Osteocyte (in vitro differentiated cells): ENCODE measurements around the gene ATP2B1. TPM values are rescaled to one million over a fixed set of nuclear protein-coding genes. Genes with fewer than 3 reads are reported as not detected.

Source experiments
- DNase-seq: peaks from one replicate; pipeline ENCODE4 v3.0.0; 2021; ENCODE audit warnings: mixed read lengths; ENCODE audit not compliant: unreplicated experiment; ENCODE audit errors: extremely low spot score
- H3K27ac Mint-ChIP-seq: one replicate; pipeline ENCODE4 v1.8.0; 2021; ENCODE audit warnings: mild to moderate bottlenecking, mixed read lengths; ENCODE audit not compliant: unreplicated experiment
- H3K27me3 Mint-ChIP-seq: one replicate; pipeline ENCODE4 v1.8.0; 2021; ENCODE audit warnings: mixed read lengths; ENCODE audit not compliant: unreplicated experiment
- H3K36me3 Mint-ChIP-seq: one replicate; pipeline ENCODE4 v1.8.0; 2021; ENCODE audit warnings: mixed read lengths; ENCODE audit not compliant: unreplicated experiment
- H3K4me1 Mint-ChIP-seq: one replicate; pipeline ENCODE4 v1.8.0; 2021; ENCODE audit warnings: mixed read lengths; ENCODE audit not compliant: unreplicated experiment
- H3K4me3 Mint-ChIP-seq: one replicate; pipeline ENCODE4 v1.8.0; 2021; ENCODE audit warnings: mild to moderate bottlenecking, moderate library complexity, mixed read lengths; ENCODE audit not compliant: unreplicated experiment
- H3K9me3 Mint-ChIP-seq: one replicate; pipeline ENCODE4 v1.8.0; 2021; ENCODE audit warnings: mixed read lengths; ENCODE audit not compliant: unreplicated experiment
- total RNA-seq: library from RNA; stranded (reverse); gene quantifications from 2 replicates; pipeline ENCODE4 v1.2.1, GENCODE V29; 2021
- TF ChIP-seq, protein P1 (sequence below): fragments of 200-600 bp; sonication (generic); IDR thresholded peaks from 2 replicates; pipeline ENCODE4 v1.5.0; 2021; ENCODE audit warnings: antibody characterized with exemption, mild to moderate bottlenecking, moderate library complexity

ATP2B1 gene
- total RNA-seq, 1 donor from 2014 or later = 45.5 TPM

DNA sequence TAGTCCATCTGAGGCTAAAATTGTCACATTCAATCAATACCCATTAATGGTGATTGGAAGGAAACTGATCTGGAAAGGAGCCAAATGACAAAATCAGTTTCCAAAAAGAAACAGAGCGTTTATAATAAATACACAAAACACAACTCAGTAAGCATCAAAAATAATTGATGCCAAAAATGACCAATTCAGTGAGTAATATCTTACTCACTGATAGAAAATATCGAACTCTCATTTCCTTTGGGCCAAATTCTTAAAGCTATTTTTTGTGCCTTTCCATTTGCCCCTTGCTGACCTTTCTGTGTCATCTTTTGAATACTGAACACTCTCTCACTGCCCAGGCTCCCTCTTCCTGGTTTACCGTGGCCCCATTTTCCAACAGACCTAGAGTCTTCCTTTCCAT is 22.5 kb upstream of the ATP2B1 start:
- no peaks in the 10 kb centered on the region for H3K27me3 Mint-ChIP-seq
- no peaks in the 10 kb centered on the region for H3K36me3 Mint-ChIP-seq
- peaks cover 2% of the 10 kb centered on the region for H3K9me3 Mint-ChIP-seq
- TF ChIP-seq, protein P1, sequence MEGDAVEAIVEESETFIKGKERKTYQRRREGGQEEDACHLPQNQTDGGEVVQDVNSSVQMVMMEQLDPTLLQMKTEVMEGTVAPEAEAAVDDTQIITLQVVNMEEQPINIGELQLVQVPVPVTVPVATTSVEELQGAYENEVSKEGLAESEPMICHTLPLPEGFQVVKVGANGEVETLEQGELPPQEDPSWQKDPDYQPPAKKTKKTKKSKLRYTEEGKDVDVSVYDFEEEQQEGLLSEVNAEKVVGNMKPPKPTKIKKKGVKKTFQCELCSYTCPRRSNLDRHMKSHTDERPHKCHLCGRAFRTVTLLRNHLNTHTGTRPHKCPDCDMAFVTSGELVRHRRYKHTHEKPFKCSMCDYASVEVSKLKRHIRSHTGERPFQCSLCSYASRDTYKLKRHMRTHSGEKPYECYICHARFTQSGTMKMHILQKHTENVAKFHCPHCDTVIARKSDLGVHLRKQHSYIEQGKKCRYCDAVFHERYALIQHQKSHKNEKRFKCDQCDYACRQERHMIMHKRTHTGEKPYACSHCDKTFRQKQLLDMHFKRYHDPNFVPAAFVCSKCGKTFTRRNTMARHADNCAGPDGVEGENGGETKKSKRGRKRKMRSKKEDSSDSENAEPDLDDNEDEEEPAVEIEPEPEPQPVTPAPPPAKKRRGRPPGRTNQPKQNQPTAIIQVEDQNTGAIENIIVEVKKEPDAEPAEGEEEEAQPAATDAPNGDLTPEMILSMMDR = no peak
- no peak overlapping the region for H3K4me3 Mint-ChIP-seq
- no peak overlapping the region for H3K27ac Mint-ChIP-seq
- H3K4me1 Mint-ChIP-seq = peaks cover 15% of the 10 kb centered on the region
- no peak for DNase-seq

DNA sequence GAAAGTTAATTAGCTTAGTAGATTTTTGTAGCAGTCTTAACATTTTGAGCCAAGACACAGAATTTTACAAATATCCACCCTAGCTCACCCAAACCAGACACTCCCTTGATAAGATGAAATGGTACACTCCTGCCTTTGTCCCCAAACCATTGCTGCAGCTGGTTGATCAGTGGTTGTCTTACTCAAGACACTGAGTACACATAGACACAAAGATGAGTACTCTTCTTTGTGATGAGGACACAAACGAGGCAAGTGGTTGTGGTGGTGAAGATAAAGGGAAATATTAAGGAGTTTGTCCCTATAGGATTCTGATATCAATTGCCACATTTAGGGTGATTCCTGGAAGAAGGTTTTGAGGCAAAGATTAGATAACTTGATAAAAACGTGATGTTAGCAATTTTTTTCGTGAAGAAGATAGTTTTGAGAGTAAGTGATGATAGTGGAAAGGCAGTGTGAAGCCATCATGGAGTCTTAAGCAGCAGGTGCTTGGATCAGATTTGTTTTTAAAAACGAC is 21.4 kb upstream of the ATP2B1 start:
- no peaks in the 10 kb centered on the region for H3K27me3 Mint-ChIP-seq
- DNase-seq = no peak
- no peaks in the 10 kb centered on the region for H3K36me3 Mint-ChIP-seq
- TF ChIP-seq, protein P1 = no peak
- H3K4me3 Mint-ChIP-seq = no peak overlapping the region
- H3K27ac Mint-ChIP-seq = no peak overlapping the region
- peaks cover 9% of the 10 kb centered on the region for H3K9me3 Mint-ChIP-seq
- H3K4me1 Mint-ChIP-seq = peaks cover 15% of the 10 kb centered on the region

DNA sequence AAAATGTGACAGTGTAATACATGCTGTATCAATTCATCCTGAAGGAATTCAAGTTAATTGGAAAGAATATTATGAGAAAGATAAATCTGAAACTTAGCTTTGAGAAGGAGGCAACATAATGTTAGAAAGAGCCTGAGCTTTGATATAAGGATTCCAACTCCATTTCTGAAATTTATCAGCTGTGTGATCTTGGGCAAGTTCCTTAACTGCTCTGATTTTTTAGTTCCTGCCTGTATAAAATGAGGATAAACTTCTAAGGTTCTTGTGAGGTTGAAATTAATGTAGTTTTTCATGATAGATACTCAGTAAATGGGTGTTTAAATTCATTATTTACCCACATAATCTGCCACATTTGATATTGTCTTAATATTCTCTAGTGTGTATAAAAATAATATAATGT is 14.6 kb upstream of the ATP2B1 start:
- H3K27ac Mint-ChIP-seq = no peak overlapping the region
- H3K36me3 Mint-ChIP-seq = no peaks in the 10 kb centered on the region
- no peaks in the 10 kb centered on the region for H3K27me3 Mint-ChIP-seq
- peaks cover 9% of the 10 kb centered on the region for H3K9me3 Mint-ChIP-seq
- H3K4me3 Mint-ChIP-seq = no peak overlapping the region
- DNase-seq = no peak
- TF ChIP-seq, protein P1 = no peak
- no peaks in the 10 kb centered on the region for H3K4me1 Mint-ChIP-seq

DNA sequence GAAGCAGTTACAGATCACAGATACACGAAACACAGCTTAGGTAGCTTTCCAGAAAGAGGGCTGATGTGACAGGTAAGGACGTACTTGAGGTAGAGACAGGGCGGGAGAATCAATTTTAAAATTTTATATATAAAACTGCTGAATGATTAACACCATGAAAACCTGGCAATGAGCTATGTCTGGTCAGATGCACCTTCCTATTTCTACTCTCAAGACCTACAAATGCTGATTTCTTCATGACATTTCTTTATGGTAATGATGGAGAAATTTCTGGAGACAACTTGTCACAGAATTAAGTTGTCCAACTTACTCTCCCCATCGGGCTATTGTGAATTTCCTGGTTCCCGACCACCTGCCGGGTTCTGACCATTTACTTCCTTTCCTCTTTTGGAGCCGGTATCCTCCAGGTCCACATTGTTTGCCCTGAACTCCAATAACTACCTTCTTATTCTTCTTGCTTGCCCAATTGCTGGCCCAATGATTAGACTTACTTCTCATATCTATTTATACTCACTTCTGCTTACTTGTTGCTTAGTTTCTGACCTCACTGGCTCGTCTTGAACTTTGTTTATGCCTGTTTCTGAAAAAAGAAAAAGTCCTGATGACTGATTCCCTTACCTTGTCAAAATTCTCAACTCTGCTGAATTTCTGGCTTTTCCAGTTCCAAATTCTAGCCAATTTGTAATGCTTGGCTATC is 12.8 kb upstream of the ATP2B1 start:
- H3K27me3 Mint-ChIP-seq = no peaks in the 10 kb centered on the region
- H3K4me3 Mint-ChIP-seq = no peak overlapping the region
- peaks cover 9% of the 10 kb centered on the region for H3K9me3 Mint-ChIP-seq
- TF ChIP-seq, protein P1 = no peak
- H3K27ac Mint-ChIP-seq = no peak overlapping the region
- no peak for DNase-seq
- H3K36me3 Mint-ChIP-seq = no peaks in the 10 kb centered on the region
- H3K4me1 Mint-ChIP-seq = no peaks in the 10 kb centered on the region

DNA sequence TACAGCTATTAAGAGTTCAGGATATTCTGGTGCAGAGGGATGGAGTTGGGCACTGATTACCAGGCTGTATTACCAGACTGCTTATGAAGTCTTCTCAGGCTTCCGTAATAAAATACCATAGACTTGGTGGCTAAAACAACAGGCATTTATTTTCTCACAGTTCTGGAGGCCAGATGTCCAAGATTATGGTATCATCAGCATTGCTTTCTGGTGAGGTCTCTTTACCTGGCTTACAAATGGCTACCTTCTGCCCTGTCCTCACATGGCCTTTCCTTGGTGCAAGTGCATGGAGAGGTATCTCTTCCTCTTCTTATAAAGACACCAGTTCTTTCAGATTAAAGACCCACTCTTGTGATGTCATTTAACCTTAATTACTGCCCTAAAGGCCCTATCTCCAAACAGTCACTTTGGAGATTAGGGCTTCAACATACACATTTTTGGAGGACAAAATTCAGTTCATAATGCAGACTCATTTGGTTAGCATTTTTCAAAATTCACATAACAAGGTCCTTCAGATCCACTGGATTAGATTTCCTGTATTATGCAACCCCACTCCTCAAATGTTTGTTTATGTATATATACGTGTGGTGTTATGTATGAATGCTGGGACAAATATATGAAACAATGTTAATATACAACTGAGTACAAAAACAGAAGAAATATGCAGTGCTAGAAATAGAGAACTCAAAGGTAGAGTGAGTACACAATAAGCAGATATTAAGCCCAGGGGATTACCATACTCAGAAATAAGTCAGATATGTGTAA is 9.3 kb upstream of the ATP2B1 start:
- Mint-ChIP-seq H3K4me3 (no peak overlapping the region), H3K4me1 (no peaks in the 10 kb centered on the region), H3K36me3 (peaks cover 2% of the 10 kb centered on the region), H3K9me3 (peaks cover 4% of the 10 kb centered on the region), H3K27ac (no peak overlapping the region), H3K27me3 (no peaks in the 10 kb centered on the region)
- no peak for DNase-seq
- TF ChIP-seq, protein P1 = no peak
